Neuronal stem cell (in vitro differentiated cells): ENCODE data around the gene TPSAB1.
"Not testable (repeated sequence)": the region's sequence is repeated elsewhere in the genome, so short reads cannot be mapped to it uniquely, and the experiment has no call there.

Experiments used
- DNase-seq: peaks from one replicate; pipeline ENCODE4 v3.0.0-alpha.2; 2013; ENCODE audit warnings: low spot score
- H2AFZ ChIP-seq: one replicate; pipeline ENCODE4 v1.6.1; 2013; ENCODE audit warnings: mild to moderate bottlenecking, low read length, inconsistent platforms
- H2AK5ac ChIP-seq: 2 replicates; pipeline ENCODE4 v1.6.1; 2013; ENCODE audit warnings: low read depth, mild to moderate bottlenecking, inconsistent platforms, low read length, moderate library complexity, mixed read lengths
- H2BK120ac ChIP-seq: 2 replicates; pipeline ENCODE4 v1.6.1; 2013; ENCODE audit warnings: low read depth, mild to moderate bottlenecking, inconsistent platforms, low read length, moderate library complexity, mixed read lengths
- H2BK12ac ChIP-seq: one replicate; pipeline ENCODE4 v1.6.1; 2013; ENCODE audit warnings: low read length, inconsistent platforms
- H2BK15ac ChIP-seq: 2 replicates; pipeline ENCODE4 v1.6.1; 2013; ENCODE audit warnings: mild to moderate bottlenecking, low read length, inconsistent platforms, mixed read lengths
- H2BK5ac ChIP-seq: one replicate; pipeline ENCODE4 v1.6.1; 2013; ENCODE audit warnings: inconsistent platforms, mild to moderate bottlenecking, low read length, moderate library complexity
- H3K14ac ChIP-seq: one replicate; pipeline ENCODE4 v1.6.1; 2013; ENCODE audit warnings: low read length, inconsistent platforms
- H3K18ac ChIP-seq: 2 replicates; pipeline ENCODE4 v1.6.1; 2013; ENCODE audit warnings: low read length, inconsistent platforms
- H3K23ac ChIP-seq: 2 replicates; pipeline ENCODE4 v1.6.1; 2013; ENCODE audit warnings: low read depth, mild to moderate bottlenecking, mixed read lengths, low read length, inconsistent platforms; ENCODE audit not compliant: poor library complexity
- H3K27ac ChIP-seq: replicated peaks from 3 replicates; pipeline ENCODE4 v1.5.1; 2013; ENCODE audit warnings: low read length, inconsistent platforms
- H3K27me3 ChIP-seq, 3 experiments: 2 replicates each; pipeline ENCODE4 v1.6.1; 2013; ENCODE audit warnings: low read length in 3 of 3, mild to moderate bottlenecking in 2 of 3, inconsistent platforms in 1 of 3, low read depth in 1 of 3, mixed read lengths in 1 of 3, moderate library complexity in 1 of 3; ENCODE audit not compliant: control insufficient read depth in 3 of 3, insufficient read depth in 3 of 3
- H3K36me3 ChIP-seq, 2 donors: replicated peaks in 1 of 2; 2 replicates each; pipeline ENCODE4 v1.6.1; 2013; ENCODE audit warnings: low read length in 2 of 2; ENCODE audit not compliant: control insufficient read depth in 2 of 2, insufficient read depth in 2 of 2
- H3K4ac ChIP-seq: 2 replicates; pipeline ENCODE4 v1.6.1; 2013; ENCODE audit warnings: inconsistent platforms, mild to moderate bottlenecking, low read length, moderate library complexity
- H3K4me1 ChIP-seq, 2 donors: 1 replicate in 1 of 2; 2 replicates in 1 of 2; pipeline ENCODE4 v1.6.1; 2013; ENCODE audit warnings: low read length in 2 of 2, low read depth in 1 of 2; ENCODE audit not compliant: control insufficient read depth in 2 of 2, insufficient read depth in 1 of 2
- H3K4me2 ChIP-seq: one replicate; pipeline ENCODE4 v1.6.1; 2013; ENCODE audit warnings: mild to moderate bottlenecking, low read length, inconsistent platforms; ENCODE audit not compliant: insufficient read depth, poor library complexity, severe bottlenecking
- H3K4me3 ChIP-seq, 2 donors: 2 replicates each; pipeline ENCODE4 v1.5.1; 2013; ENCODE audit warnings: low read length in 2 of 2, mild to moderate bottlenecking in 2 of 2, inconsistent platforms in 1 of 2, moderate library complexity in 1 of 2
- H3K79me1 ChIP-seq: one replicate; pipeline ENCODE4 v1.6.1; 2013; ENCODE audit warnings: low read depth, mild to moderate bottlenecking, inconsistent platforms, low read length, moderate library complexity
- H3K9ac ChIP-seq: one replicate; pipeline ENCODE4 v1.6.1; 2013; ENCODE audit warnings: mild to moderate bottlenecking, low read depth, low read length, inconsistent platforms; ENCODE audit not compliant: poor library complexity
- H3K9me3 ChIP-seq, 2 donors: replicated peaks in 1 of 2; 2 replicates each; pipeline versions ENCODE3 to v1.6.1; 2013; ENCODE audit warnings: low read length in 2 of 2, mild to moderate bottlenecking in 2 of 2, inconsistent platforms in 1 of 2, low read depth in 1 of 2, mixed read lengths in 1 of 2, moderate library complexity in 1 of 2; ENCODE audit not compliant: control insufficient read depth in 2 of 2, insufficient read depth in 1 of 2
- H4K8ac ChIP-seq: one replicate; pipeline ENCODE4 v1.6.1; 2013; ENCODE audit warnings: low read depth, mild to moderate bottlenecking, inconsistent platforms, low read length, moderate library complexity
- H4K91ac ChIP-seq: one replicate; pipeline ENCODE4 v1.6.1; 2013; ENCODE audit warnings: low read length, low read depth, mild to moderate bottlenecking, inconsistent platforms; ENCODE audit not compliant: poor library complexity
- WGBS, 2 donors: extraction: QIAGEN DNeasy Blood & Tissue Kit; methylation state at CpG; one replicate each; pipeline ENCODE4 v1.1.7; 2013; ENCODE audit warnings: missing lambda C conversion rate in 2 of 2, mixed read lengths in 1 of 2; ENCODE audit not compliant: insufficient read length in 2 of 2, insufficient replicate concordance in 1 of 2; ENCODE audit errors: extremely low coverage in 2 of 2; 5-methylcytosine and 5-hydroxymethylcytosine counted together

Gene TPSAB1

GRCh38 chr16:1256296-1256873, 15.9 kb downstream of the TPSAB1 start:
- not testable (repeated sequence) for H2BK120ac ChIP-seq, H3K4me3 ChIP-seq, DNase-seq, H3K4ac ChIP-seq, H3K9ac ChIP-seq, H2BK5ac ChIP-seq, H4K91ac ChIP-seq, H3K36me3 ChIP-seq, H3K18ac ChIP-seq, H2BK12ac ChIP-seq, H3K4me1 ChIP-seq, H3K9me3 ChIP-seq, H3K79me1 ChIP-seq, H2AFZ ChIP-seq, H3K4me2 ChIP-seq, H3K27ac ChIP-seq, H2BK15ac ChIP-seq, H2AK5ac ChIP-seq, H4K8ac ChIP-seq
- Histone ChIP-seq H3K23ac (peak overlapping the region; percentile 98), H3K14ac (peak overlapping the region; percentile 82), H3K27me3 (peaks cover 8 to 41% (median 27%) of the 10 kb centered on the region in 3 experiments)
- WGBS, 2 donors, result no CpG with 5 or more reads among the region's 23 CpGs

- no peak overlapping the region for H2BK120ac ChIP-seq
- no peak overlapping the region for H3K27ac ChIP-seq
- no peak overlapping the region for H2BK5ac ChIP-seq
- no peaks in the 10 kb centered on the region for H3K9me3 ChIP-seq
- H3K14ac ChIP-seq, result peak overlapping the region; percentile 82
- peaks cover 0 to 2% of the 10 kb centered on the region in 2 donors for H3K4me1 ChIP-seq
- WGBS, 2 donors, result no CpG with 5 or more reads among the region's 22 CpGs
- no peaks in the 10 kb centered on the region for H3K36me3 ChIP-seq
- peak overlapping the region; percentile 98 for H3K23ac ChIP-seq
- H3K4me3 ChIP-seq, result no peak overlapping the region
- H3K4me2 ChIP-seq, result no peak overlapping the region
- H3K9ac ChIP-seq, result peak overlapping the region; percentile 60
- H2AFZ ChIP-seq, result no peak overlapping the region
- peak overlapping the region; percentile 43 for H4K8ac ChIP-seq
- peak overlapping the region; percentile 92 for H2AK5ac ChIP-seq
- H3K4ac ChIP-seq, result no peak overlapping the region
- peak overlapping the region; percentile 43 for H4K91ac ChIP-seq
- peak overlapping the region; percentile 57 for H3K18ac ChIP-seq
- peaks cover 4% of the 10 kb centered on the region for H3K79me1 ChIP-seq
- no peak for DNase-seq
- peak overlapping the region; percentile 85 for H2BK15ac ChIP-seq
- H2BK12ac ChIP-seq, result peak overlapping the region; percentile 10
- peaks cover 11 to 46% (median 32%) of the 10 kb centered on the region in 3 experiments for H3K27me3 ChIP-seq
Observed at GRCh38 chr16:1256874-1257322, 16.4 kb downstream of the TPSAB1 start.

- H3K4ac ChIP-seq, result no peak overlapping the region
- no peak overlapping the region for H3K4me2 ChIP-seq
- WGBS, 2 donors, result no CpG with 5 or more reads among the region's 34 CpGs
- no peak overlapping the region for H2BK5ac ChIP-seq
- H3K9me3 ChIP-seq, result no peaks in the 10 kb centered on the region
- H3K14ac ChIP-seq, result peak overlapping the region; percentile 21
- peak overlapping the region; percentile 92 for H2AK5ac ChIP-seq
- H2BK12ac ChIP-seq, result no peak overlapping the region
- H2AFZ ChIP-seq, result no peak overlapping the region
- H2BK120ac ChIP-seq, result no peak overlapping the region
- H3K27ac ChIP-seq, result no peak overlapping the region
- no peaks in the 10 kb centered on the region for H3K36me3 ChIP-seq
- peak overlapping the region; percentile 85 for H2BK15ac ChIP-seq
- peak overlapping the region; percentile 44 for H3K9ac ChIP-seq
- H3K79me1 ChIP-seq, result peaks cover 4% of the 10 kb centered on the region
- no peak for DNase-seq
- H3K4me1 ChIP-seq, result peaks cover 0 to 2% of the 10 kb centered on the region in 2 donors
- peaks cover 11 to 54% (median 38%) of the 10 kb centered on the region in 3 experiments for H3K27me3 ChIP-seq
- H4K8ac ChIP-seq, result peak overlapping the region; percentile 6
- H4K91ac ChIP-seq, result no peak overlapping the region
- H3K23ac ChIP-seq, result peak overlapping the region; percentile 20
- H3K4me3 ChIP-seq, result no peak overlapping the region
- H3K18ac ChIP-seq, result peak overlapping the region; percentile 38
Observed at GRCh38 chr16:1257561-1258224, 17.2 kb downstream of the TPSAB1 start.

GRCh38 chr16:1258225-1258600, 17.7 kb downstream of the TPSAB1 start:
- Histone ChIP-seq H3K27ac (no peak overlapping the region), H2BK12ac (no peak overlapping the region), H2BK15ac (peak overlapping the region; percentile 83), H3K9me3 (no peaks in the 10 kb centered on the region), H3K23ac (peak overlapping the region; percentile 20), H3K4ac (no peak overlapping the region), H2AK5ac (no peak overlapping the region), H3K27me3 (peaks cover 11 to 58% (median 38%) of the 10 kb centered on the region in 3 experiments), H4K8ac (no peak overlapping the region), H2BK5ac (no peak overlapping the region), H3K4me2 (no peak overlapping the region), H3K14ac (peak overlapping the region; percentile 56), H3K18ac (peak overlapping the region; percentile 38), H2BK120ac (no peak overlapping the region), H4K91ac (no peak overlapping the region), H3K36me3 (no peaks in the 10 kb centered on the region), H3K4me1 (peaks cover 0 to 2% of the 10 kb centered on the region in 2 donors), H3K79me1 (peaks cover 4% of the 10 kb centered on the region), H3K4me3 (no peak overlapping the region), H3K9ac (peak overlapping the region; percentile 50), H2AFZ (no peak overlapping the region)
- no peak for DNase-seq
- WGBS, 2 donors, result no CpG with 5 or more reads among the region's 12 CpGs
